ENCODE data around the gene MMP14.
"Not testable (repeated sequence)": the region's sequence is repeated elsewhere in the genome, so short reads cannot be mapped to it uniquely, and the experiment has no call there.

Gene MMP14

GRCh38 chr14:22814941-22815713 lies 21.3 kb upstream of the MMP14 start, which contains the start of gene SLC7A7:
SLC7A7 (minus strand) TSS chr14:22815435; CDS start chr14:22813398, 2,037 bp downstream.
- DNase-seq (ENCODE audit: low read depth in 2 of 2): no peak

- no peak for DNase-seq (ENCODE audit: low read depth in 2 of 2)
Measured at GRCh38 chr14:22819151-22819988, 17.0 kb upstream of the MMP14 start.

- no peak for DNase-seq (ENCODE audit: low read depth in 2 of 2)
Measured at GRCh38 chr14:22820731-22821130, 15.7 kb upstream of the MMP14 start.

GRCh38 chr14:22821193-22822015 lies 15.0 kb upstream of the MMP14 start:
- no peak for DNase-seq (ENCODE audit: low read depth in 2 of 2)

- DNase-seq (ENCODE audit: low read depth in 2 of 2): no peak
Measured at GRCh38 chr14:22822016-22822570, 14.3 kb upstream of the MMP14 start.

- DNase-seq (ENCODE audit: low read depth in 2 of 2): peak; percentile 40 to 62
Measured at GRCh38 chr14:22822571-22823098, 13.8 kb upstream of the MMP14 start.

- no peak for DNase-seq (ENCODE audit: low read depth in 2 of 2)
Measured at GRCh38 chr14:22824711-22825359, 11.6 kb upstream of the MMP14 start.

GRCh38 chr14:22829076-22829660 lies 7.2 kb upstream of the MMP14 start:
- not testable (repeated sequence) for DNase-seq (ENCODE audit: low read depth in 2 of 2)

GRCh38 chr14:22829661-22830442 lies 6.5 kb upstream of the MMP14 start, which contains the start of gene MRPL52:
MRPL52 (plus strand) TSS chr14:22829887; CDS start chr14:22829913, 26 bp downstream.
- DNase-seq (ENCODE audit: low read depth in 2 of 2): peak; percentile 81 to 85

GRCh38 chr14:22830443-22831010 lies 5.9 kb upstream of the MMP14 start:
- no peak for DNase-seq (ENCODE audit: low read depth in 2 of 2)

- no peak for DNase-seq (ENCODE audit: low read depth in 2 of 2)
Measured at GRCh38 chr14:22835505-22835904, 880 bp upstream of the MMP14 start.

GRCh38 chr14:22837114-22837749 lies 847 bp downstream of the MMP14 start:
- DNase-seq (ENCODE audit: low read depth in 2 of 2): no peak

- no peak for DNase-seq (ENCODE audit: low read depth in 2 of 2)
Measured at GRCh38 chr14:22837750-22838538, 1.6 kb downstream of the MMP14 start.

- no peak for DNase-seq (ENCODE audit: low read depth in 2 of 2)
Measured at GRCh38 chr14:22838631-22839041, 2.3 kb downstream of the MMP14 start.

- DNase-seq (ENCODE audit: low read depth in 2 of 2): no peak
Measured at GRCh38 chr14:22839159-22839779, 2.9 kb downstream of the MMP14 start.

GRCh38 chr14:22841311-22841710 lies 4.9 kb downstream of the MMP14 start:
- DNase-seq (ENCODE audit: low read depth in 2 of 2): no peak

GRCh38 chr14:22841769-22842168 lies 5.4 kb downstream of the MMP14 start:
- DNase-seq (ENCODE audit: low read depth in 2 of 2): no peak
